ENCODE measurements around the gene RPTOR. TPM values are rescaled to one million over a fixed set of nuclear protein-coding genes. Genes with fewer than 3 reads are reported as not detected.

The RPTOR gene
- polyA plus RNA-seq, 1 donor from 2014 or later = 8.0 TPM

GRCh38 chr17:80564545-80564944, 19.9 kb downstream of the RPTOR start:
- H3K9ac ChIP-seq (ENCODE audit: low read length) = no peak overlapping the region
- no peak overlapping the region for H2AFZ ChIP-seq (ENCODE audit: low read depth, low read length)
- H3K4me2 ChIP-seq (ENCODE audit: low read length) = no peak overlapping the region
- H3K36me3 ChIP-seq (ENCODE audit: insufficient read depth, low read length) = no peaks in the 10 kb centered on the region
- no peak overlapping the region for H3K27ac ChIP-seq (ENCODE audit: low read length)
- TF ChIP-seq POLR2AphosphoS5 (IDR thresholded peaks at IDR 0.05) = no peak
- no peaks in the 10 kb centered on the region for H3K27me3 ChIP-seq (ENCODE audit: insufficient read depth, low read depth, low read length)
- no peaks in the 10 kb centered on the region for H3K9me3 ChIP-seq (ENCODE audit: low read length)
- no peak overlapping the region for H3K4me3 ChIP-seq (ENCODE audit: low read length)
- no peaks in the 10 kb centered on the region for H3F3A ChIP-seq (ENCODE audit: insufficient read depth, low read length, poor library complexity, severe bottlenecking)
- H4K20me1 ChIP-seq (ENCODE audit: insufficient read depth) = no peaks in the 10 kb centered on the region
- peaks cover 6% of the 10 kb centered on the region for H3K79me2 ChIP-seq (replicated peaks; ENCODE audit: insufficient read depth, low read length)
- H3K9me2 ChIP-seq (ENCODE audit: insufficient read depth, low read length) = no peaks in the 10 kb centered on the region

GRCh38 chr17:80565343-80566053, 20.9 kb downstream of the RPTOR start:
- Histone ChIP-seq H3K9me2 (ENCODE audit: insufficient read depth, low read length) (no peaks in the 10 kb centered on the region), H3K79me2 (replicated peaks; ENCODE audit: insufficient read depth, low read length) (peaks cover 6% of the 10 kb centered on the region), H4K20me1 (ENCODE audit: insufficient read depth) (no peaks in the 10 kb centered on the region), H2AFZ (ENCODE audit: low read depth, low read length) (no peak overlapping the region), H3K9me3 (ENCODE audit: low read length) (no peaks in the 10 kb centered on the region), H3K4me2 (ENCODE audit: low read length) (no peak overlapping the region), H3K27ac (ENCODE audit: low read length) (no peak overlapping the region), H3K36me3 (ENCODE audit: insufficient read depth, low read length) (no peaks in the 10 kb centered on the region), H3K9ac (ENCODE audit: low read length) (no peak overlapping the region), H3K27me3 (ENCODE audit: insufficient read depth, low read depth, low read length) (no peaks in the 10 kb centered on the region), H3F3A (ENCODE audit: insufficient read depth, low read length, poor library complexity, severe bottlenecking) (no peaks in the 10 kb centered on the region), H3K4me3 (ENCODE audit: low read length) (no peak overlapping the region)
- TF ChIP-seq CTCF (IDR thresholded peaks at IDR 0.05; ENCODE audit: poor library complexity, severe bottlenecking) (no peak), TAF1 (IDR thresholded peaks at IDR 0.05; ENCODE audit: low read depth) (no peak), EP300 (conservative IDR thresholded peaks at IDR 0.05; ENCODE audit: poor library complexity, severe bottlenecking) (no peak), MXI1 (conservative IDR thresholded peaks at IDR 0.05; ENCODE audit: poor library complexity, severe bottlenecking) (no peak), POLR2AphosphoS5 (IDR thresholded peaks at IDR 0.05) (no peak)
- TF ChIP-seq, protein P1, sequence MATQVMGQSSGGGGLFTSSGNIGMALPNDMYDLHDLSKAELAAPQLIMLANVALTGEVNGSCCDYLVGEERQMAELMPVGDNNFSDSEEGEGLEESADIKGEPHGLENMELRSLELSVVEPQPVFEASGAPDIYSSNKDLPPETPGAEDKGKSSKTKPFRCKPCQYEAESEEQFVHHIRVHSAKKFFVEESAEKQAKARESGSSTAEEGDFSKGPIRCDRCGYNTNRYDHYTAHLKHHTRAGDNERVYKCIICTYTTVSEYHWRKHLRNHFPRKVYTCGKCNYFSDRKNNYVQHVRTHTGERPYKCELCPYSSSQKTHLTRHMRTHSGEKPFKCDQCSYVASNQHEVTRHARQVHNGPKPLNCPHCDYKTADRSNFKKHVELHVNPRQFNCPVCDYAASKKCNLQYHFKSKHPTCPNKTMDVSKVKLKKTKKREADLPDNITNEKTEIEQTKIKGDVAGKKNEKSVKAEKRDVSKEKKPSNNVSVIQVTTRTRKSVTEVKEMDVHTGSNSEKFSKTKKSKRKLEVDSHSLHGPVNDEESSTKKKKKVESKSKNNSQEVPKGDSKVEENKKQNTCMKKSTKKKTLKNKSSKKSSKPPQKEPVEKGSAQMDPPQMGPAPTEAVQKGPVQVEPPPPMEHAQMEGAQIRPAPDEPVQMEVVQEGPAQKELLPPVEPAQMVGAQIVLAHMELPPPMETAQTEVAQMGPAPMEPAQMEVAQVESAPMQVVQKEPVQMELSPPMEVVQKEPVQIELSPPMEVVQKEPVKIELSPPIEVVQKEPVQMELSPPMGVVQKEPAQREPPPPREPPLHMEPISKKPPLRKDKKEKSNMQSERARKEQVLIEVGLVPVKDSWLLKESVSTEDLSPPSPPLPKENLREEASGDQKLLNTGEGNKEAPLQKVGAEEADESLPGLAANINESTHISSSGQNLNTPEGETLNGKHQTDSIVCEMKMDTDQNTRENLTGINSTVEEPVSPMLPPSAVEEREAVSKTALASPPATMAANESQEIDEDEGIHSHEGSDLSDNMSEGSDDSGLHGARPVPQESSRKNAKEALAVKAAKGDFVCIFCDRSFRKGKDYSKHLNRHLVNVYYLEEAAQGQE (IDR thresholded peaks at IDR 0.05; ENCODE audit: borderline replicate concordance) = no peak

DNA sequence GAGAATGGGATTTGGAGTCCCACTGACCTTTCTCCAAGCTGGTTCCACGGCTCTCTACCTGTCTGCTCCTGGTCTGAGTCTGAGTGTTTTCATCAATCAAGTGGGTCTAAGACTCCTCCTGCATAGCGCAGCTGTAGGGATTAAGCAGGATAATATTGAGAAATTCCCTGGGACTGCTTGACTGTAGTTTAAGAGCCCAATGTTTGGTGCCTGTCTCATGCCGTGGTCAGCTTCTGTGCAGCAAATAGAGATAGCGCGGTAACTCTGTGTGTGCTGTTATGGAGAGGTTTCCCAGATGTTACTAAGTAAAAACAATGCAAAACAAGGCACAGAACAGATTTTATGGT, 21.4 kb downstream of the RPTOR start:
- H3K79me2 ChIP-seq (replicated peaks; ENCODE audit: insufficient read depth, low read length) = peaks cover 6% of the 10 kb centered on the region
- no peaks in the 10 kb centered on the region for H3F3A ChIP-seq (ENCODE audit: insufficient read depth, low read length, poor library complexity, severe bottlenecking)
- TF ChIP-seq TAF1 (IDR thresholded peaks at IDR 0.05; ENCODE audit: low read depth) (no peak), RAD21 (conservative IDR thresholded peaks at IDR 0.05) (no peak), CTCF (IDR thresholded peaks at IDR 0.05; ENCODE audit: poor library complexity, severe bottlenecking) (no peak), MXI1 (conservative IDR thresholded peaks at IDR 0.05; ENCODE audit: poor library complexity, severe bottlenecking) (no peak), POLR2AphosphoS5 (IDR thresholded peaks at IDR 0.05) (no peak), EP300 (conservative IDR thresholded peaks at IDR 0.05; ENCODE audit: poor library complexity, severe bottlenecking) (no peak)
- TF ChIP-seq, protein P1 (IDR thresholded peaks at IDR 0.05; ENCODE audit: borderline replicate concordance) = no peak
- no peak overlapping the region for H2AFZ ChIP-seq (ENCODE audit: low read depth, low read length)
- H3K4me2 ChIP-seq (ENCODE audit: low read length) = no peak overlapping the region
- H3K9me2 ChIP-seq (ENCODE audit: insufficient read depth, low read length) = no peaks in the 10 kb centered on the region
- H3K4me3 ChIP-seq (ENCODE audit: low read length) = no peak overlapping the region
- no peak overlapping the region for H3K9ac ChIP-seq (ENCODE audit: low read length)
- H3K36me3 ChIP-seq (ENCODE audit: insufficient read depth, low read length) = no peaks in the 10 kb centered on the region
- no peaks in the 10 kb centered on the region for H4K20me1 ChIP-seq (ENCODE audit: insufficient read depth)
- H3K9me3 ChIP-seq (ENCODE audit: low read length) = no peaks in the 10 kb centered on the region
- H3K27me3 ChIP-seq (ENCODE audit: insufficient read depth, low read depth, low read length) = no peaks in the 10 kb centered on the region
- H3K27ac ChIP-seq (ENCODE audit: low read length) = no peak overlapping the region
